Endothelial cell (in vitro differentiated cells): ENCODE results near the gene SVBP. TPM values are rescaled to one million over a fixed set of nuclear protein-coding genes. Genes with fewer than 3 reads are reported as not detected.

ENCODE experiments used
- DNase-seq: peaks from one replicate; pipeline ENCODE4 v3.0.0; 2021; ENCODE audit warnings: low spot score
- H3K27ac Mint-ChIP-seq: one replicate; pipeline ENCODE4 v1.8.0; 2021; ENCODE audit warnings: mixed read lengths, inconsistent platforms; ENCODE audit not compliant: unreplicated experiment
- H3K27me3 Mint-ChIP-seq: one replicate; pipeline ENCODE4 v1.8.0; 2021; ENCODE audit warnings: mild to moderate bottlenecking, moderate library complexity, mixed read lengths, inconsistent platforms; ENCODE audit not compliant: unreplicated experiment
- H3K36me3 Mint-ChIP-seq: one replicate; pipeline ENCODE4 v1.8.0; 2021; ENCODE audit warnings: mild to moderate bottlenecking, low read depth, mixed read lengths, inconsistent platforms; ENCODE audit not compliant: unreplicated experiment
- H3K4me1 Mint-ChIP-seq: one replicate; pipeline ENCODE4 v1.8.0; 2021; ENCODE audit warnings: mild to moderate bottlenecking, mixed read lengths, inconsistent platforms; ENCODE audit not compliant: unreplicated experiment
- H3K4me3 Mint-ChIP-seq: one replicate; pipeline ENCODE4 v1.8.0; 2021; ENCODE audit warnings: mild to moderate bottlenecking, mixed read lengths, inconsistent platforms; ENCODE audit not compliant: unreplicated experiment
- H3K9me3 Mint-ChIP-seq: one replicate; pipeline ENCODE4 v1.8.0; 2021; ENCODE audit warnings: mixed read lengths, inconsistent platforms; ENCODE audit not compliant: unreplicated experiment
- CTCF ChIP-seq: fragments of 200-600 bp; sonication (generic); IDR thresholded peaks from one replicate; pipeline ENCODE4 v1.5.0; 2021; ENCODE audit warnings: antibody characterized with exemption; ENCODE audit not compliant: unreplicated experiment
- total RNA-seq: library from RNA; stranded (reverse); fragmentation: NEBNext Ultra II Directional; extraction: Animal tissue kit (Norgen Biotek cat#: 25700); gene quantifications from one replicate; pipeline ENCODE4 v1.2.1, GENCODE V29; 2021; ENCODE audit not compliant: unreplicated experiment

SVBP gene
- total RNA-seq, 1 donor from 2014 or later, result 55.1 TPM

- Mint-ChIP-seq H3K27me3 (peaks cover 6% of the 10 kb centered on the region), H3K36me3 (peaks cover 15% of the 10 kb centered on the region), H3K27ac (no peak overlapping the region), H3K4me3 (no peak overlapping the region), H3K4me1 (peaks cover 6% of the 10 kb centered on the region), H3K9me3 (no peaks in the 10 kb centered on the region)
- no peak for DNase-seq
- no peak for TF ChIP-seq CTCF
These were observed 21.4 kb upstream of the SVBP start for GRCh38 chr1:42838482-42839190.

GRCh38 chr1:42837709-42838108, 20.5 kb upstream of the SVBP start:
- TF ChIP-seq CTCF, result no peak
- DNase-seq, result no peak
- no peak overlapping the region for H3K27ac Mint-ChIP-seq
- peaks cover 11% of the 10 kb centered on the region for H3K36me3 Mint-ChIP-seq
- peaks cover 6% of the 10 kb centered on the region for H3K4me1 Mint-ChIP-seq
- peaks cover 2% of the 10 kb centered on the region for H3K27me3 Mint-ChIP-seq
- H3K4me3 Mint-ChIP-seq, result no peak overlapping the region
- no peaks in the 10 kb centered on the region for H3K9me3 Mint-ChIP-seq

GRCh38 chr1:42835422-42835821, 18.2 kb upstream of the SVBP start:
- no peak for TF ChIP-seq CTCF
- DNase-seq, result no peak
- Mint-ChIP-seq H3K4me1 (peaks cover 6% of the 10 kb centered on the region), H3K9me3 (no peaks in the 10 kb centered on the region), H3K4me3 (no peak overlapping the region), H3K27ac (no peak overlapping the region), H3K36me3 (peaks cover 4% of the 10 kb centered on the region), H3K27me3 (peaks cover 2% of the 10 kb centered on the region)

- no peak for TF ChIP-seq CTCF
- H3K4me3 Mint-ChIP-seq, result no peak overlapping the region
- no peak overlapping the region for H3K27ac Mint-ChIP-seq
- peaks cover 6% of the 10 kb centered on the region for H3K4me1 Mint-ChIP-seq
- H3K27me3 Mint-ChIP-seq, result peaks cover 2% of the 10 kb centered on the region
- peaks cover 4% of the 10 kb centered on the region for H3K36me3 Mint-ChIP-seq
- no peaks in the 10 kb centered on the region for H3K9me3 Mint-ChIP-seq
- DNase-seq, result no peak
These were observed 17.6 kb upstream of the SVBP start for GRCh38 chr1:42834803-42835202.

GRCh38 chr1:42833981-42834380, 16.8 kb upstream of the SVBP start:
- Mint-ChIP-seq H3K27me3 (peaks cover 2% of the 10 kb centered on the region), H3K4me1 (peaks cover 6% of the 10 kb centered on the region), H3K27ac (no peak overlapping the region), H3K4me3 (no peak overlapping the region), H3K9me3 (no peaks in the 10 kb centered on the region), H3K36me3 (peaks cover 4% of the 10 kb centered on the region)
- TF ChIP-seq CTCF, result no peak
- no peak for DNase-seq
